K562 (cell line): ENCODE measurements around the gene SMC3. TPM values are rescaled to one million over a fixed set of nuclear protein-coding genes. Genes with fewer than 3 reads are reported as not detected.

Experiments
- ATAC-seq: fragments of 200-7000 bp; cut with Tn5 transposase; 3 replicates; pipeline ENCODE4 v1.9.1; 2020; ENCODE audit warnings: moderate library complexity
- BruUV-seq: library from RNA; stranded (reverse); fragments of 400-500 nt; replicated peaks from 2 replicates; lab custom pipeline; 2021; lab: Mats Ljungman, UMichigan
- CTCF ChIA-PET: fragments of 300-600 bp; formaldehyde crosslinking; extraction: SDS; loops from one replicate; lab custom pipeline; 2021; ENCODE audit warnings: low intra/inter-chr PET ratio; lab: Yijun Ruan, JAX
- POLR2A ChIA-PET: fragments of 300-600, 350-650 bp; sonication (Branson Sonifier 250); formaldehyde crosslinking; extraction: SDS; loops from one replicate; lab custom pipeline; 2021; ENCODE audit warnings: antibody characterized with exemption, inconsistent platforms; lab: Yijun Ruan, JAX
- DNase-seq, 4 experiments: peaks; one replicate each; pipeline versions ENCODE4 v3.0.0 to v3.0.0-alpha.2; 2011 to 2018; ENCODE audit warnings: low spot score in 3 of 4, mixed read lengths in 3 of 4; ENCODE audit errors: extremely low read depth in 1 of 4
- FAIRE-seq: peaks from 2 replicates; lab custom pipeline; 2011; peaks lifted over from hg19 to GRCh38; lab: Jason Lieb, UNC
- H2AFZ ChIP-seq: 2 replicates; pipeline ENCODE4 v1.6.0; 2011; ENCODE audit warnings: low read depth, low read length, control low read depth, inconsistent platforms
- H3K27ac ChIP-seq: fragments of 200-600 bp; 3 replicates; pipeline ENCODE4 v1.8.0; 2011; ENCODE audit warnings: low read depth, mild to moderate bottlenecking, control low read depth, inconsistent platforms, low read length, moderate library complexity, mixed read lengths; ENCODE audit errors: extremely low read depth
- H3K27me3 ChIP-seq, 2 experiments: fragments of 300-600 bp in 1 of 2; 2 replicates in 1 of 2; 3 replicates in 1 of 2; pipeline versions ENCODE4 v1.6.0 to v1.8.0; 2011; ENCODE audit warnings: inconsistent platforms in 2 of 2, low read length in 2 of 2, mild to moderate bottlenecking in 1 of 2, mixed read lengths in 1 of 2, moderate library complexity in 1 of 2; ENCODE audit not compliant: control insufficient read depth in 2 of 2, insufficient read depth in 2 of 2
- H3K36me3 ChIP-seq: fragments of 300-600 bp; 3 replicates; pipeline ENCODE4 v1.8.0; 2011; ENCODE audit warnings: mild to moderate bottlenecking, low read length, inconsistent platforms; ENCODE audit not compliant: control insufficient read depth, insufficient read depth
- H3K4me1 ChIP-seq, 2 experiments: fragments of 200-600 bp in 1 of 2; replicated peaks in 1 of 2; 2 replicates in 1 of 2; 3 replicates in 1 of 2; pipeline versions ENCODE4 v1.5.1 to v1.8.0; 2011; ENCODE audit warnings: inconsistent platforms in 2 of 2, low read length in 2 of 2, mild to moderate bottlenecking in 1 of 2, mixed read lengths in 1 of 2, moderate library complexity in 1 of 2; ENCODE audit not compliant: control insufficient read depth in 2 of 2, insufficient read depth in 2 of 2
- H3K4me2 ChIP-seq: 2 replicates; pipeline ENCODE4 v1.6.1; 2011; ENCODE audit warnings: low read length, control low read depth, inconsistent platforms, mixed read lengths; ENCODE audit not compliant: insufficient read depth
- H3K4me3 ChIP-seq: fragments of 200-600 bp; sonication (generic), shearing (Covaris generic); 2 replicates; pipeline ENCODE4 v1.5.1; 2016; ENCODE audit warnings: control low read depth, inconsistent platforms
- H3K79me2 ChIP-seq: fragments of 200-600 bp; 3 replicates; pipeline ENCODE4 v1.8.0; 2011; ENCODE audit warnings: low read length, inconsistent platforms; ENCODE audit not compliant: control insufficient read depth, insufficient read depth
- H3K9ac ChIP-seq, 2 experiments: 2 replicates each; pipeline versions ENCODE4 v1.6.0 to v1.6.1; 2011; ENCODE audit warnings: low read depth in 2 of 2, low read length in 2 of 2, control low read depth in 1 of 2, inconsistent platforms in 1 of 2, mild to moderate bottlenecking in 1 of 2, mixed read lengths in 1 of 2; ENCODE audit not compliant: insufficient read depth in 1 of 2
- H3K9me1 ChIP-seq: one replicate; pipeline ENCODE4 v1.6.0; 2011; ENCODE audit warnings: inconsistent platforms, mild to moderate bottlenecking, low read length, moderate library complexity; ENCODE audit not compliant: control insufficient read depth, insufficient read depth
- H3K9me3 ChIP-seq: replicated peaks from 2 replicates; pipeline ENCODE4 v1.5.1; 2011; ENCODE audit warnings: low read depth, low read length, inconsistent platforms; ENCODE audit not compliant: control insufficient read depth, insufficient read depth
- H4K20me1 ChIP-seq: replicated peaks from 2 replicates; pipeline ENCODE4 v1.6.1; 2011; ENCODE audit warnings: low read length, inconsistent platforms, mixed read lengths; ENCODE audit not compliant: control insufficient read depth, insufficient read depth
- FOXA3 ChIP-seq, 2 experiments: fragments of 450-650 bp in 1 of 2; sonication (generic) in 1 of 2; formaldehyde crosslinking; IDR thresholded peaks in 1 of 2; conservative IDR thresholded peaks in 1 of 2; 2 replicates each; pipeline versions ENCODE4 v1.4.0 to v1.8.0; 2020 to 2022; ENCODE audit warnings: mild to moderate bottlenecking in 2 of 2, missing genetic modification reagents in 1 of 2
- JUNB ChIP-seq: fragments of 450-650 bp; formaldehyde crosslinking; conservative IDR thresholded peaks from 2 replicates; pipeline ENCODE4 v1.4.0; 2020; ENCODE audit warnings: mild to moderate bottlenecking
- XRCC3 ChIP-seq: fragments of 450-650 bp; IDR thresholded peaks from 2 replicates; pipeline ENCODE4 v1.6.1; 2017; ENCODE audit warnings: mild to moderate bottlenecking, moderate library complexity
- YBX1 ChIP-seq: fragments of 450-650 bp; IDR thresholded peaks from 2 replicates; pipeline ENCODE4 v1.7.1; 2016; ENCODE audit warnings: mild to moderate bottlenecking
- ZNF263 ChIP-seq: sonication (generic); formaldehyde crosslinking; IDR thresholded peaks from 2 replicates; pipeline ENCODE4 v1.8.0; 2022; ENCODE audit warnings: mild to moderate bottlenecking, missing genetic modification reagents, borderline replicate concordance
- ZNF41 ChIP-seq: fragments of 250-450 bp; sonication (Bioruptor Pico); conservative IDR thresholded peaks from 2 replicates; pipeline ENCODE4 v1.4.0; 2020; ENCODE audit warnings: mild to moderate bottlenecking
- ZNF77 ChIP-seq: fragments of 250-450 bp; sonication (Bioruptor Pico); IDR thresholded peaks from 2 replicates; pipeline ENCODE4 v1.5.0; 2020
- WGBS: fragments of 100-300 bp; shearing (Covaris generic); methylation state at CpG from one replicate; pipeline ENCODE4 v1.1.6; 2016; ENCODE audit warnings: low coverage, mixed read lengths; ENCODE audit not compliant: insufficient coverage; ENCODE audit errors: missing lambda C conversion rate; 5-methylcytosine and 5-hydroxymethylcytosine counted together
- in situ Hi-C: fragments of 300-500 bp; cut with MboI; formaldehyde crosslinking; loops from 4 replicates; pipeline ENCODE4 v1.15.0; 2018; ENCODE audit warnings: inconsistent platforms, mixed read lengths
- intact Hi-C: fragments of 100-400 bp; cut with micrococcal nuclease; formaldehyde crosslinking; loops from 2 replicates; pipeline ENCODE4 v1.14.2; 2022
- polyA plus RNA-seq, 8 experiments: library from polyadenylated mRNA; depleted of rRNA in 4 of 8; stranded (reverse) in 5 of 8; unstranded in 3 of 8; fragments of >200 nt; fragmentation: Nextera tagmentation in 2 of 8; fragmentation: Illumina TruSeq in 1 of 8; extraction: Ambion mirVana in 2 of 8; extraction: Trizol in 1 of 8; gene quantifications; 2 replicates each; pipeline versions ENCODE4 v1.2.1 to v1.2.3, GENCODE V29; 2011 to 2014; ENCODE audit warnings: inconsistent platforms in 1 of 8, missing spikeins in 1 of 8
- total RNA-seq, 7 experiments: library from RNA; depleted of rRNA in 6 of 7; stranded (reverse); fragments of >200 nt in 6 of 7; fragmentation: Illumina TruSeq in 2 of 7; extraction: Trizol in 2 of 7; gene quantifications; 2 replicates each; pipeline versions ENCODE4 v1.2.1 to v1.2.3, GENCODE V29; 2011 to 2021; ENCODE audit warnings: low replicate concordance in 1 of 7

SMC3 gene
- total and polyA plus RNA-seq, 9 of the 15 experiments (the other 6 are each of a cell fraction or from before 2014, with no cell fraction given) = 21.3 to 62.6 (median 39.3) TPM

DNA sequence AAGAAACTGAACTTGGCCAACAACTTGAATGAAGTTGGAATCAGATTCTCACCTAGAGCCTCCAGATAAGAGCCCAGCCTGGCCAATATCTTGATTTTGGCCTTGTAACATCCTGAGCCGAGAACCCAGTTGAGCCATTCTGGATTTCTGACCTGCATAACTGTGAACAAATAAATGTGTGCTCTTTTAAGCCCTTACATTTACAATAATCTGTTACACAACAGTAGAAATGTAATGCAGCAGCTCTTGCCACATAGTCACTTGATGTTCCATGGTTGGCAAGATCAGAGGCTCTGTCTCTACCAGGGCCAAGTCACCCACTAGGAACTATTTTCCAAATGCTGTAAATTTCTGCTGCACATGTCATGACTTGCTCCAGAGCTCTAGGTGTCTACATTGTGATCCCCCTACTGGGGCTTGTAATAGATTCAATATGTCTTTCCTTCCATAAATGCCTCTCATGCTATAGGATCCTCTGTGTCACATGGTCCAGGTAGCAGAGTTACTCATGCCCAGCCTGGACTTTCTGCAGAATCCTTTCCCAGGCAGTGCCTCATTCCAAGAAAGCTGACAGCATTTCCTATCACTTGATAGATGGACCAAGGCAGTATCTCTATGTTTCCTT, 65.2 kb downstream of the SMC3 start:
- TF ChIP-seq XRCC3 (no peak), FOXA3 (CRISPR knock-in tag; conservative IDR thresholded peaks at IDR 0.05 in 1 of 2, IDR thresholded peaks at IDR 0.05 in 1 of 2) (no peak), ZNF77 (CRISPR knock-in tag) (no peak), YBX1 (no peak), JUNB (CRISPR knock-in tag) (no peak), ZNF263 (CRISPR knock-in tag) (no peak), ZNF41 (CRISPR knock-in tag) (no peak)
- intact Hi-C loops = no loop called here
- H2AFZ ChIP-seq = 0 out of 2 replicates have a peak overlapping the region, but pooled peaks have one; percentile 24
- DNase-seq (no peak), ATAC-seq (peak; percentile 37; the same call in 1 of the 3 replicates), FAIRE-seq (no peak)
- no peaks in the 10 kb centered on the region for H3K36me3 ChIP-seq
- H3K4me3 ChIP-seq = no peak overlapping the region
- no peak overlapping the region for H3K27ac ChIP-seq
- H3K9ac ChIP-seq = no peak overlapping the region
- 80% methylated on average over 1 of the region's 1 CpG for WGBS
- no peaks in the 10 kb centered on the region for H3K9me3 ChIP-seq
- no peaks in the 10 kb centered on the region for H3K27me3 ChIP-seq
- H3K79me2 ChIP-seq = no peaks in the 10 kb centered on the region
- POLR2A ChIA-PET = interaction anchor here (0.7 kb wide), 1 partner anchor 12 kb away, joined by 3 read pairs; no protein-coding TSS in a partner anchor
- no peaks in the 10 kb centered on the region; a peak in 3 of 5 replicates for H3K4me1 ChIP-seq
- H4K20me1 ChIP-seq = no peaks in the 10 kb centered on the region
- no peaks in the 10 kb centered on the region for H3K9me1 ChIP-seq
- CTCF ChIA-PET = no interaction called here
- H3K4me2 ChIP-seq = no peak overlapping the region
- BruUV-seq = no TSS peak
- in situ Hi-C loops = loop anchor here (5.0 kb wide), 1 partner anchor 35 kb away; no protein-coding TSS in a partner anchor
